ENCODE data around the gene SCAANT1.

Gene SCAANT1

DNA sequence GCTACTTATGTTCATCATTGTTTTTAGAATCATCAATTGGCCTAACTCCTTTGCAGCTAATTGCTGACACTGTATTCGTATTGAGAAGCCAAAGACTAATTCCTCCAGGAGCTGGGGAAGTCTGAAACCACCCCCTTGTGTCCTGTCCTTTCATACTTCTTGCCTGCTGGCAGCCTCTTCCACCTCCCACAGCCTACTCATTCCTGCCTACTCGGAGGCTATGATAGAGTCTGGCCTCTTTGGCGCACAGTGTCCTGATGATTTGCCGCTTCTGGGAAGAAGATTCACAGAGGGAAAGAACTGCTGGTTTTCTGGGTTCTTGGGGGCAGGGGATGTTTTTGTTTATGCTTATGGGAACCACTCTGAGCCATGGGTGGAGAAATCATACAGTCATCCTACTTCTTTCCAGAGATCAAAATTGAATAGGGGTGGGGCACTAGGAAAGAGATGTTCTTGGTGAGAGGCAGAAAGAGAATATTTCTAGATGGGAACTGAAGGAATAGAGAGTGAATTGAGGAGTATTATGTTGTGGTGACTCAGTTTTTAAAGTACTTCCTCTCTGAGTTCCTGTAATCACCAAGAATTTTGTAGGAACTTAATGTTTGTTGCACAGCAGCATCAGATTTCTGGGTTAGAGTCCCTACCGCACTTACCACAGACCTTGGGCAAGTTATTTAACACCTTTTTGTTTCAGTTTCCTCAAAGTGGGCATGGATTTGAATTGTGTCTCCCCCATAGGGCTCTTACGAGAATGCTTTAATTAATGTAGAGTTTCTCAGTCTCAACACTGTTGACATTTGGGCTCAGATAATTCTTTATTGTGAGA is 22.1 kb upstream of the SCAANT1 start:
- peak in 8 of 58 donors; percentile 1 to 35 (median 12) for DNase-seq

DNA sequence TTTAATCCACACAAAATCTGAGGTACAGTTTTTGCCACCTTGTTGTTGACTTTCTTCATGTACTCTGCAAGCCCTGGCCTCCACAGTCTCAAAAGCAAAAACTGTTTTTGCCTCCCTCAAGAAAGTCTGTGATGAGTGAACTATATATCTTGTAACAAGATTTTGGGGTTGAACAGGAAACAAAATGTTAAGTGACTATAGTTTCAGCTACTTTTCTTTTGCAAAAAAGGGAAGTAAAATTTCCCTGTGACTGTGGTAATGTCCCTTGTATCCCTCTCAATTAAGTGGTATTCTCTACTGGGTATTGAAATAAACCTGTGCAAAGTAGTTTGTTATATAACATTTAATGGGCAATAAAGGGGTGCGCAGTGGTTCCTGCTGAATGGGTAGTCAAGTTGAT is 21.3 kb upstream of the SCAANT1 start:
- no peak for DNase-seq

DNA sequence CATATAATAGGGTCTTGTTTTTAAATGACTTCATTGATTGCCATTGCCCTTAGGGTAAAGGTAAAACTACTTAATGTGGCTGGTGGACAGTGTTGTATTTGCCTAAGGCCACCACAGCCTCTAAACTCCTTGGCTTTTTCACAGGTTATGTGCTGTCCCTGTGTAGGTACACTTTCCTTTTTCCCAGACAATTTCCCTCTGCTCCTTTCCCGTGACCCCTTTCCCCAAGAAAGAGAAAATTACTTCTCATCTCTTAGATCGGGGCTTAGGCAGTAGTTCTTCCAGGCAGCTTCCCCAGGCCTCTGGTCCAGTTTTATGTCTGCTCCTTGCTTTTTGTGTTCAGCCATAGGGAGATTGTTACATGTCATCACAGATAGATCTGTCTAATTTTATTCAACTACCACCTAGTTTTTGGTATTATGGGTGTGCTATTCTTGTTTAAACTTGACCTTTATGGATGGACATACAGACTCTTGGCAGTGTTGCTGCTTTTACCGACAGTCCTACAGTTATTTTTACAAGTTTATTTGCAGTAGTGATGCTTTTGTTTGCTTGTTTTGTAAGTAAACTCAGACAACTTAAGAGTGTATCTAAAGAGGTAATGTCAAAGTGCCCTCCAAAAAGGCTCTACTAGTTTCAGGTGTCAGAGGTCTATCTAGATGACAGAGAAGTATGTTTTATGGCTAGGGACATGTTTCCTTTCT is 20.5 kb upstream of the SCAANT1 start:
- no peak for DNase-seq

DNA sequence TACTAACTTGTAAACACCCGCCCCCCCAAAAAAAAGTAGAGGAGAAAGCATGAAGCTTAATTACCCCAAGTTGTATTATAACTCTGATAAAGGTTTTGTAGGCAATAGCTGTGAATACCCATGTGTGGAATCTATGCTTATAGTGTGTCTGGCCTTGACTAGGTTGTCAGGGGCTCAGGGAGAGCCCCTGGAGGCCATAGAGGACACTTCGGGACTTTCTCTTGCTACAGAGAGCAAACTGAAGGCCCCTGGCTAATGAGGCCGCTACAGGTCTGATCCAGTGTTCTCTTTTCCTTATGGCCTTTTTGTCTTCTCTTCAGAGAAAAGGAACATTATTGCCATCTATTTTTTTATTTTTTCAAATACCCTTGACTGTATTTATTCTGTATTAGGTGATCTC is 19.1 kb upstream of the SCAANT1 start:
- no peak for DNase-seq

DNA sequence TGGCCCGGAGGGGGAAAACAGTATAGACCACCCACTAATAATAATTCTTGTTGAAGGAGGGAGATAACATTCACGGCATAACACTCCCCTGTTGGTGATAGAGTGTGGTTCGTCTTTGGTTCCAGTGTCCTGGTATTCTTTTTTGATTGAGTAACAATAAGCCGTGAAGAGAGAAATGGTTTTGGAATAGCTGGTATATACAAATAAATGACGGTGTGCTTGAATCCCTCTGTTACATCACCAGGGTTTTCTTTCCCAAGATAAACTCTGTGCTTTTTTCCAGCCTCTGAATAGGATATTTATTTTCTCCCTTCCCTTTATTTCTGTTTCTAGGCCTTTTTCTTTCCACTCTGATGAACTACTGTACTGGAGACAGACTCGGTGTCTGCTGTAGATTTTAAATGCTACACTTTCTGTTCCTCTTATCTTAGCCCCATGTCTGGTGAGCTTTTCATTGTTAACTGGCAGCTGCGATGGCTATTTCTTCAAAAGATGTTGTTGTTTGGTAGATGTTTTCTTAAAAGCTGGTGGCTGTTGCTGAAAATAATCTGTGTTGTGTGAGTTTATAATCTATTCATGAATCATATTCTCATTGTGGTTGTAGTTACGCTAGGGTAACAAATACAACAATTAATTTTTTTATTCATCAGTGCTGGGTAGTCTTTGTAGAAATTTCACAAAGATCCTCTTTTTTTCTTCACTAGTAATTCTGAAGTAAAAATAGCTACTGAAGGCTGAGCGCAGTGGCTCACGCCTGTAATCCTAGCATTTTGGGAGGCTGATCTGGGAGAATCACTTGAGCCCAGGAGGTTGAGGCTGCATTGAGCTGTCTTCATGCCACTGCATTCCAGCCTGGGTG is 15.5 kb upstream of the SCAANT1 start:
- DNase-seq: no peak

- no peak for DNase-seq
Observed at GRCh38 chr3:63926309-63926708, 14.1 kb upstream of the SCAANT1 start.

- no peak for DNase-seq
Observed at GRCh38 chr3:63922491-63923199, 10.5 kb upstream of the SCAANT1 start.

DNA sequence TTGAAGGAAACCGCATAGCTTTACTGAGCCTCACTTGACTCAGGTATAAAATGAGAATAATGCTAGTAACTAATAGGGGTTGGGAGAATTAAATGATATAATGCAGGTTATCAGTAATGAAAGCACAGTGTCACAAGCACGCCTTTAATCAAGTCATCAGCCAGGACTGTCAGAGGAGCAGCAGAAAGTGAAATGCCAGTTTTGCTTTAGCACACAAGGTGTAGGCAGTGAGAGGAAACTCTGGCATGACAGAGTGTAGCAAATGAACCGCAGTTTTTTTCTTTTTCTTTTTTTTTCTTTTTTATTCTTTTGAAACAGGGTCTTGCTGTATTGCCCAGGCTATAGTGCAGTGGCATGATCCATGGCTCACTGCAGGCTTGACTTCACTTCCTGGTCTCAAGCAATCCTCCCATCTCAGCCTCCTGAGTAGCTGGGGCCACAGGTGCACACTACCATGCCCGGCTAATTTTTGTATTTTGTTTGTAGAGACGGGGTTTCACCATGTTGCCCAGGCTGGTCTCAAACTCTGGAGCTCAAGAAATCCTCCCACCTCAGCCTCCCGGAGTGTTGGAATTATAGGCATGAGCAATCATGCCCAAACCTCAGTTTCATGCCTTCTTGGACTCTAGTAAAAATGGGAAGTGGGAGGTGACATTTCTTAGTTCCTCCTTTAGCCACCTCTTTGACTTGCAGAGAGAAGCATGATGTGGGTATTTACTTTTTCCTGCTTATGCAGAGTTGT is 9.7 kb upstream of the SCAANT1 start:
- DNase-seq: peak in 1 of 58 donors; percentile 16

- no peak for DNase-seq
Observed at GRCh38 chr3:63920001-63920400, 7.8 kb upstream of the SCAANT1 start.

GRCh38 chr3:63918321-63918720 is 6.1 kb upstream of the SCAANT1 start:
- no peak for DNase-seq

GRCh38 chr3:63914312-63914711 is 2.1 kb upstream of the SCAANT1 start:
- DNase-seq: no peak

DNA sequence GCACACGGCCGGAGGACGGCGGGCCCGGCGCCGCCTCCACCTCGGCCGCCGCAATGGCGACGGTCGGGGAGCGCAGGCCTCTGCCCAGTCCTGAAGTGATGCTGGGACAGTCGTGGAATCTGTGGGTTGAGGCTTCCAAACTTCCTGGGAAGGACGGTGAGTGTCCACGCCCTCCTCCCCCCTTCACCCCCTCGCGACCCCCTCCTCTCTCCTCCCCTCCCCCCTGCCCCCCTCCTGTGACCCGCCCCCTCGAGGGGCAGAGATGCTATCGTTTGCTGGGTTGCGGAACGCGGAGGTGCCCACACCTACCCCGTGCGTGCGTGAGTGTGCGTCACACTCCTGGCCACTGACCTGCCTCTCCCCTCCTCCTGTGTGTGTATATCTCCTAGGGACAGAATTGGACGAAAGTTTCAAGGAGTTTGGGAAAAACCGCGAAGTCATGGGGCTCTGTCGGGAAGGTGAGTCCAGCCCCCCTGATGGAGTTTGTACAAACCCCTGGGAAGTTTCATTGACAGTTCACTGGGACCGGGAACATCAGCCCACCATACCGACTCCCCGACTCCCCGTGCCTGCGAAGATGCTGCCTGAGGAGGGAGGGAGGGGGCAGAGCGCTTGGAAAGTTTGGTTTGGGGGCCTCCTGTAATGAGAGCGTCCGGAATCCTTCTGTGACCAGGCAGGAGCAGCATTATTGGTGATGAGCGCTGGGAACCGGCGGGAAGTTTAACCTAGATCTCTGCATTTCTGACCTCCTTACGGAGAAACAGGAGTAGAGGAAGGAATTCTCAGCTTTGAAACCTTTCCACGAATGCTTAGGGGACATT is 795 bp upstream of the SCAANT1 start:
- peak in 28 of 58 donors; percentile 3 to 63 (median 32) for DNase-seq

GRCh38 chr3:63911509-63911872 is 692 bp downstream of the SCAANT1 start:
- DNase-seq: no peak

GRCh38 chr3:63910891-63911290 is 1.3 kb downstream of the SCAANT1 start:
- no peak for DNase-seq

GRCh38 chr3:63910001-63910400 is 2.2 kb downstream of the SCAANT1 start:
- DNase-seq: no peak

DNA sequence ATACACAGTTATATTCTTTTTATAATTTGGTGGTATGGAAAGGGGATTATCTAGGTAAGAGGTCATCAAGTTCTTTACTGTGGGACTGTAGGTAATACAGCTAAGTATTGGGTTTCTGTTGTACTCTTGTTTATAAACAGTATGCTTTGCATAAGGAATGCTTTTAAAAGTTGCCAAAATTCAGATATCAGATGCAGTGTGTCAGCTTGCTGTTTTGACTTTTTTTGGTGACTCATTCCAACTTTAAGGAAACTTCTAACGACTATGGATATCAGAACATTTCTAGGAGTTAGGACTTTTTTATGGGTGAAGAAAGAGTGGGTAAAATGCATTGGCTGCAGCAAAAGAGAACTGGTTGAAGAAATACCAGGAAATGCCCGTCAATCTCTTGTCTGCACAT is 2.8 kb downstream of the SCAANT1 start:
- no peak for DNase-seq

DNA sequence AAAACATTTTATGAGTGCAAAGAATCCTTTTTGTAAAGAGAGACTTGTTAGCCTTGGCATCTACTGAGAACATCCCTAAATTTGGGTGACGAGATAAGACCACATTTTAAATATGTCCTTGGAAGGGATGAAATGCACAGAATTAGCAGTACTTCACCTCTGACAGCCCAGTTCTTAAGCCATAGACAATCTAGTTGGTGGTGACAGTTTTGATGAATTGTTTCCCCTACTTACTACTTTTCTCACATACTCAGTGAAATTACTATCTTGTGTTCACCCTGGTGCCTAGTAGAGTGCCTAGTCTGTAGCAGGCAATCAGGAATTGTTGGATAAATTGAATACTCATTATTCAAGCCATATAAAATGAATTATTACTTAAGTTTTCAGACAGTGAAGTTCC is 3.4 kb downstream of the SCAANT1 start:
- no peak for DNase-seq

DNA sequence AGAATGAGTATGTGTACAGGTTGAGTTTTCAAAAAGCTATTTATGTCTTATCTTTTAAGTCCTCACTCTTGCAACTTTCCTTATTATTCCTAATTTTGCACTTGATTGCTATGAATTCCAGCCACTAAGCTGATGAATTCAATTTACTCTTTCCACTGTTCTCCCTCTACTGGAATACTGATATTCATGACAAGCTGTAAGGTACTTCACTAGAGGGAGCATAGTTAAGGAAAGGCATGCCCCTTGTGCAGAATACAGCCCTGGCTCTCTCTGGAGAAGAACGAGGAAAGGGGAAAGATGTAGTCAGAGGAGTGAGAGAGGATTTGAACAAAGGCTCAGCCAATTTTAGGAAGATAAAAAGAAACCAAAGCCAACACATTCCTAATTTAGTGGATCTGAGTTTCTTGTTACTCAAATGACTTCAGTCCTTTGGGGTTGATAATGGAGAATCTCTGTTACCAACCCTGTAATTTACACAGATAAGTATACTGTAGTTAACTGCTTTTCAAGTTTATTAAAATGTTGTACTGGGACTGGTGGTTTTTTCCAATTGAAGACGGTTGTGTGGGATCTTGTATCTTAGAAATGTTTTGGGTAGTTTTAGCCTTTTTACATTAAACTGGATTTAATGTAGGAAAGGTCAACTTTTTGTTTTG is 4.0 kb downstream of the SCAANT1 start:
- DNase-seq: no peak
